Activated naive CD8-positive, alpha-beta T cell treated with anti-CD3 and anti-CD28 coated beads for 36 hours (primary cell): Measurements from ENCODE around the gene CLDN34. TPM values are rescaled to one million over a fixed set of nuclear protein-coding genes. Genes with fewer than 3 reads are reported as not detected.

ENCODE experiments used
- DNase-seq: peaks from one replicate; pipeline ENCODE4 v3.0.0; 2021
- H3K27ac Mint-ChIP-seq: one replicate; pipeline ENCODE4 v1.8.0; 2022; ENCODE audit warnings: mild to moderate bottlenecking, moderate library complexity, mixed read lengths
- H3K27me3 Mint-ChIP-seq: one replicate; pipeline ENCODE4 v1.8.0; 2022; ENCODE audit warnings: mild to moderate bottlenecking, mixed read lengths
- H3K36me3 Mint-ChIP-seq: one replicate; pipeline ENCODE4 v1.8.0; 2021; ENCODE audit warnings: mild to moderate bottlenecking, mixed read lengths
- H3K4me1 Mint-ChIP-seq: one replicate; pipeline ENCODE4 v1.8.0; 2021; ENCODE audit warnings: mixed read lengths
- H3K4me3 Mint-ChIP-seq: one replicate; pipeline ENCODE4 v1.8.0; 2022; ENCODE audit warnings: mild to moderate bottlenecking, moderate library complexity, mixed read lengths
- H3K9me3 Mint-ChIP-seq: one replicate; pipeline ENCODE4 v1.8.0; 2022; ENCODE audit warnings: mixed read lengths
- total RNA-seq, 2 experiments: library from RNA; stranded (reverse); gene quantifications; one replicate each; pipeline ENCODE4 v1.2.3, GENCODE V29; 2021

Gene CLDN34
- total RNA-seq, 2 experiments from 2014 or later: not detected

DNA sequence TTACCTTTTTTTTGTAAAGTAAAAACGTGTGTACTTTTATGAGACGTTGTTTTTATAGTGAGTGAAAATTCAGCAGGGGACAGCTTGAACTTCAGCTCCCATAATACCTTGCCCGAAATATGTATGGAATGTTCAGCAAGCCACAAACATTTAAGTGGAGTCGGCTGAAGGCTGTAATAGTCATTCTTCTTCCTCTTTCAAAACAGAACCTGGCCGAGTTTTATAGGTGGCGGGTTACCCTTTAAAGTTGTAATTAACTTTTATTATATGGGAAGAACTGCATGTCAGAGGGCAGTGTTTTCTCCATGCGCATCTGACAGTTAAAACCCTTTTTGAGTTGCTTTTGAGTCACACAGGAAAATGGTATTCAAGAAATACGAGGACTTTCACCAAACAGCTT lies 50.7 kb downstream of the CLDN34 start:
- no peaks in the 10 kb centered on the region for H3K9me3 Mint-ChIP-seq
- H3K4me3 Mint-ChIP-seq: no peak overlapping the region
- peaks cover 10% of the 10 kb centered on the region for H3K4me1 Mint-ChIP-seq
- no peak for DNase-seq
- peaks cover 2% of the 10 kb centered on the region for H3K27me3 Mint-ChIP-seq
- H3K27ac Mint-ChIP-seq: no peak overlapping the region
- peaks cover 7% of the 10 kb centered on the region for H3K36me3 Mint-ChIP-seq

Other genes with a start within 250 kb of the CLDN34 start
- not detected for gene GPR143, start 201.5 kb upstream of the CLDN34 start, total RNA-seq
- gene SHROOM2, start 180.9 kb upstream of the CLDN34 start, total RNA-seq: not detected
- gene CLCN4, start 189.6 kb downstream of the CLDN34 start, total RNA-seq: under 1 TPM; 0.04 to 0.38 TPM